Gastroesophageal sphincter (tissue), 4 donors: ENCODE results near the gene CUX1. TPM values are rescaled to one million over a fixed set of nuclear protein-coding genes. Genes with fewer than 3 reads are reported as not detected.
A peak's percentile ranks its signal among the peaks of the same experiment; 100 is the strongest.

ENCODE experiments used
- ATAC-seq: fragments of 150-250 bp; one replicate; pipeline ENCODE4 v1.9.1; 2016; ENCODE audit warnings: mild to moderate bottlenecking, moderate library complexity
- H3K27ac ChIP-seq, 4 donors: fragments of 200-600 bp; sonication (generic) in 3 of 4; 1 replicate in 3 of 4; 2 replicates in 1 of 4; pipeline ENCODE4 v1.5.1; 2016 to 2019
- H3K27me3 ChIP-seq: fragments of 200-600 bp; sonication (generic); one replicate; pipeline ENCODE4 v1.5.1; 2019
- H3K36me3 ChIP-seq, 2 donors: fragments of 200-600 bp; sonication (generic); one replicate each; pipeline ENCODE4 v1.5.1; 2019; ENCODE audit warnings: control low read depth in 1 of 2
- H3K4me1 ChIP-seq, 3 donors: fragments of 200-600 bp; sonication (generic); 1 replicate in 2 of 3; 2 replicates in 1 of 3; pipeline ENCODE4 v1.5.1; 2016 to 2019; ENCODE audit warnings: control low read depth in 2 of 3
- H3K4me3 ChIP-seq, 2 donors: fragments of 200-600 bp; sonication (generic); one replicate each; pipeline ENCODE4 v1.5.1; 2019; ENCODE audit warnings: mild to moderate bottlenecking in 1 of 2, moderate library complexity in 1 of 2
- H3K9me3 ChIP-seq, 3 donors: fragments of 200-600 bp; sonication (generic); one replicate each; pipeline ENCODE4 v1.5.1; 2017 to 2019; ENCODE audit warnings: control low read depth in 2 of 3
- CTCF ChIP-seq, 4 experiments: fragments of 200-600 bp in 2 of 4; fragments of 450-650 bp in 2 of 4; sonication (generic) in 1 of 4; IDR thresholded peaks; one replicate each; pipeline ENCODE4 v1.5.1; 2017 to 2019; ENCODE audit warnings: antibody characterized with exemption in 4 of 4, mild to moderate bottlenecking in 2 of 4, moderate library complexity in 2 of 4
- EP300 ChIP-seq: sonication (generic); formaldehyde crosslinking; IDR thresholded peaks from one replicate; pipeline ENCODE4 v1.6.1; 2017; ENCODE audit warnings: antibody characterized with exemption, mild to moderate bottlenecking
- POLR2A ChIP-seq, 2 donors: fragments of 450-650 bp; IDR thresholded peaks; one replicate each; pipeline ENCODE4 v1.6.1; 2017; ENCODE audit warnings: antibody characterized with exemption in 2 of 2, mild to moderate bottlenecking in 2 of 2, moderate library complexity in 1 of 2
- POLR2AphosphoS5 ChIP-seq: sonication (generic); formaldehyde crosslinking; IDR thresholded peaks from one replicate; pipeline ENCODE4 v1.6.1; 2017; ENCODE audit warnings: antibody characterized with exemption
- WGBS, 2 donors: methylation state at CpG; one replicate each; pipeline ENCODE4 v1.1.5; 2018; ENCODE audit warnings: low coverage in 1 of 2; 5-methylcytosine and 5-hydroxymethylcytosine counted together
- total RNA-seq, 4 donors: library from RNA; depleted of rRNA; stranded (reverse); fragments of >200 nt; gene quantifications; one replicate each; pipeline ENCODE4 v1.1.0, GENCODE V29; 2016

The CUX1 gene
- total RNA-seq, 4 donors from 2014 or later = 84.4 to 134 (median 110) TPM

GRCh38 chr7:101978683-101979082, 161.3 kb downstream of the CUX1 start:
- no peak for ATAC-seq
- Histone ChIP-seq H3K9me3 (no peaks in the 10 kb centered on the region), H3K27me3 (no peaks in the 10 kb centered on the region), H3K4me3 (no peak overlapping the region), H3K36me3 (no peaks in the 10 kb centered on the region), H3K27ac (no peak overlapping the region), H3K4me1 (no peaks in the 10 kb centered on the region)
- TF ChIP-seq POLR2A (IDR thresholded peaks at IDR 0.05) (no peak), POLR2AphosphoS5 (no peak), CTCF (IDR thresholded peaks at IDR 0.05) (no peak), EP300 (no peak)
- 84 to 100% methylated on average over 3 to 10 of the region's 10 CpGs for WGBS, 2 donors

GRCh38 chr7:101983147-101983811, 165.9 kb downstream of the CUX1 start:
- TF ChIP-seq EP300 = no peak
- TF ChIP-seq POLR2A (IDR thresholded peaks at IDR 0.05) = no peak
- no peak for TF ChIP-seq POLR2AphosphoS5
- no peak for TF ChIP-seq CTCF (IDR thresholded peaks at IDR 0.05)
- Histone ChIP-seq H3K4me3 (no peak overlapping the region), H3K36me3 (no peaks in the 10 kb centered on the region), H3K4me1 (peaks cover 0 to 35% (median 0%) of the 10 kb centered on the region in 3 donors), H3K9me3 (no peaks in the 10 kb centered on the region), H3K27ac (no peak overlapping the region), H3K27me3 (no peaks in the 10 kb centered on the region)
- 89 to 91% methylated on average over 3 to 4 of the region's 4 CpGs for WGBS, 2 donors
- ATAC-seq = no peak

GRCh38 chr7:101984133-101984879, 166.9 kb downstream of the CUX1 start:
- no peaks in the 10 kb centered on the region for H3K9me3 ChIP-seq
- no peak overlapping the region for H3K27ac ChIP-seq
- H3K4me1 ChIP-seq = peaks cover 0 to 35% (median 0%) of the 10 kb centered on the region in 3 donors
- WGBS, 2 donors = 87% methylated on average over 11 to 16 of the region's 18 CpGs
- peaks cover 0 to 6% of the 10 kb centered on the region in 2 donors for H3K36me3 ChIP-seq
- H3K27me3 ChIP-seq = no peaks in the 10 kb centered on the region
- TF ChIP-seq EP300 (no peak), POLR2AphosphoS5 (peak; percentile 31), POLR2A (IDR thresholded peaks at IDR 0.05) (no peak)
- ATAC-seq = no peak
- H3K4me3 ChIP-seq = no peak overlapping the region

- Histone ChIP-seq H3K4me3 (no peak overlapping the region), H3K9me3 (no peaks in the 10 kb centered on the region), H3K36me3 (peaks cover 0 to 8% of the 10 kb centered on the region in 2 donors), H3K27me3 (no peaks in the 10 kb centered on the region), H3K27ac (peak overlapping the region in 2 of 4 donors; percentile 18 to 19), H3K4me1 (peaks cover 0 to 35% (median 0%) of the 10 kb centered on the region in 3 donors)
- no peak for ATAC-seq
- TF ChIP-seq POLR2A (IDR thresholded peaks at IDR 0.05) = no peak
- no peak for TF ChIP-seq EP300
- TF ChIP-seq CTCF (IDR thresholded peaks at IDR 0.05) = no peak
- TF ChIP-seq POLR2AphosphoS5 = no peak
- WGBS, 2 donors = 54 to 69% methylated on average over 5 to 7 of the region's 14 CpGs
Measured at GRCh38 chr7:101985057-101985902, 167.9 kb downstream of the CUX1 start.
